Fibroblast of villous mesenchyme (primary cell): ENCODE measurements around the gene ZNF648. TPM values are rescaled to one million over a fixed set of nuclear protein-coding genes. Genes with fewer than 3 reads are reported as not detected.
A peak's percentile ranks its signal among the peaks of the same experiment; 100 is the strongest.

Source experiments
- DNase-seq: peaks from one replicate; pipeline ENCODE4 v3.0.0-alpha.2; 2010; ENCODE audit warnings: low read depth
- H3K4me3 ChIP-seq: 2 replicates; pipeline ENCODE4 v1.5.1; 2011; ENCODE audit warnings: low read depth, mild to moderate bottlenecking, low read length
- total RNA-seq: library from RNA; depleted of rRNA; stranded (reverse); fragments of >200 nt; gene quantifications from 2 replicates; pipeline ENCODE4 v1.2.3, GENCODE V29; 2012
- TF ChIP-seq, protein P1 (sequence below): IDR thresholded peaks from 2 replicates; pipeline ENCODE4 v1.5.1; 2012; ENCODE audit warnings: low read depth, mild to moderate bottlenecking, low read length; ENCODE audit not compliant: insufficient read depth

The ZNF648 gene
- total RNA-seq, 1 donor: not detected

DNA sequence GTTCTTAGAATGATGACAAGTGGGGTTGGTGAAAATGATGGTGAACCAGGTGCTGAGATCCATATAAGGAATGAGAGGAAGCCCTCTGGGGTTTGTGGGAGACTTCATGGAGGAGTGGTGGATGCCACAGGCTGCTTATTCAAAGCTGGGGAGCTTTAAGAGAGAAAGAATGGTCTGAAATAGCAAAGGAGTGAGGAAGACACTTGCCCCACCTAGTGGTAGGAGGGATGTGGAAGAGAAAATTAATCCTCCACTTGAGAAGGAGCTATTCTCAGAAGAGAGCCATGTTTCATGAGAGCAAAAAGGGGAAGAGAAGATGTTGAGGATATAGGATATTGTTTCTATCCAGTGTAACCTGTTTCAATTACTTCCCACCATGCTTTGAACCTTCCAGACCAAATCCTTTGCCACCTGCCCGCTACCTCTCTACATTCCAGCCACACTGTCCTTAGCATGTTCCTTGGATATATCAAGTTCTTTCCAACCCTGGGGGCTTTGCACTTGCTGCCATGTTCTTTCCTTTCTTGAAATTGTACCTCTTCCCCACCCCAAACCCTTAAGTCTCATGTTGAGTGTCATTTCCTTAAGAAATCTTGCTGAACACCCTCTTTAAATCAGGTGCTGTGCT, 19.6 kb upstream of the ZNF648 start:
- peak; percentile 38 for DNase-seq
- H3K4me3 ChIP-seq: no peak overlapping the region

DNA sequence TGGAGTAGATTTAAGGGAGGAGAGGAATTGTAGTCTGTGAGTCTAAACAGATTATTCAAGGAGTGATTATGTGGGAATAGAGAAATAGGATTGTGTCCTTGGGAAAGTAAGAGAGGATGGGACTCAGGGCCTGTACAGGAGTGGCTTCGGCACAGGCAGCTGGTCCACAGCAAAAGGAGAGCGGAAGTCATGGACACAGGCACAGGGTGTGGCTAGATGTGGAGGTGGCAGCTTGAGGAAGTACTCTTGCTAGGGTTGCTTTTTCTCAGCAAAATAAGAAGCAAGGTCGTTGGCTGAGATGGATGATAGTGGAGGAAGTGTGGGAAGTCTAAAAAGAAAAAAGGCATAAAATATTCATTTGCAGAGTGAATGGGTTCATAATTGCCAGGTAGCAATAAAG, 18.5 kb upstream of the ZNF648 start:
- H3K4me3 ChIP-seq: no peak overlapping the region
- TF ChIP-seq, protein P1, sequence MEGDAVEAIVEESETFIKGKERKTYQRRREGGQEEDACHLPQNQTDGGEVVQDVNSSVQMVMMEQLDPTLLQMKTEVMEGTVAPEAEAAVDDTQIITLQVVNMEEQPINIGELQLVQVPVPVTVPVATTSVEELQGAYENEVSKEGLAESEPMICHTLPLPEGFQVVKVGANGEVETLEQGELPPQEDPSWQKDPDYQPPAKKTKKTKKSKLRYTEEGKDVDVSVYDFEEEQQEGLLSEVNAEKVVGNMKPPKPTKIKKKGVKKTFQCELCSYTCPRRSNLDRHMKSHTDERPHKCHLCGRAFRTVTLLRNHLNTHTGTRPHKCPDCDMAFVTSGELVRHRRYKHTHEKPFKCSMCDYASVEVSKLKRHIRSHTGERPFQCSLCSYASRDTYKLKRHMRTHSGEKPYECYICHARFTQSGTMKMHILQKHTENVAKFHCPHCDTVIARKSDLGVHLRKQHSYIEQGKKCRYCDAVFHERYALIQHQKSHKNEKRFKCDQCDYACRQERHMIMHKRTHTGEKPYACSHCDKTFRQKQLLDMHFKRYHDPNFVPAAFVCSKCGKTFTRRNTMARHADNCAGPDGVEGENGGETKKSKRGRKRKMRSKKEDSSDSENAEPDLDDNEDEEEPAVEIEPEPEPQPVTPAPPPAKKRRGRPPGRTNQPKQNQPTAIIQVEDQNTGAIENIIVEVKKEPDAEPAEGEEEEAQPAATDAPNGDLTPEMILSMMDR: no peak
- no peak for DNase-seq

More for the DNA sequence above, 19.6 kb upstream of the ZNF648 start:
- TF ChIP-seq, protein P1: peak; percentile 57

- no peak overlapping the region for H3K4me3 ChIP-seq
- TF ChIP-seq, protein P1: no peak
- no peak for DNase-seq
Observed at GRCh38 chr1:182071924-182072323, 10.4 kb upstream of the ZNF648 start.

DNA sequence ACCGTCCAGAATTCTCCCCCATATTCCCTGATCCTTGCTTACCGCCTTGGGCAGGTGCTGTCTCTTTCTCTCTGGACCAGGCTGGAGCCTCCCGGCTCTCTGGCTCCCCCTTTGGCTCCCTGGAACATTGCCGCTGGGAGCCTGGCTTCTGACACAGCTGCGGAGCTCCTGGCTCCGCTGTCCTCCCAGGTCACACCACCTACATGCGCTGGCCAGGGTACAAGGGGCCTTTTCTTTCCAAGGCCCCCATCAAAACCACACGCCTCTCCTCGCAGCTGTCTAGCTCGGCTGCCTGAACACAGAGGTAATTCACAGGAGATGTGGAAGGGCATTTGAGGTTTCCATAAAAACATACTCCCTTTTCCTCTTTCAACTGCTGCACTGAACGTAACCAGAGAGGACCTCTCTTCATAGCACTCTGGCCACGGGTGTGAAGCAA, 7.5 kb upstream of the ZNF648 start:
- TF ChIP-seq, protein P1: peak; percentile 59
- no peak overlapping the region for H3K4me3 ChIP-seq
- peak; percentile 0 for DNase-seq

GRCh38 chr1:182066934-182067333, 5.4 kb upstream of the ZNF648 start:
- no peak overlapping the region for H3K4me3 ChIP-seq
- TF ChIP-seq, protein P1: no peak
- DNase-seq: no peak

DNA sequence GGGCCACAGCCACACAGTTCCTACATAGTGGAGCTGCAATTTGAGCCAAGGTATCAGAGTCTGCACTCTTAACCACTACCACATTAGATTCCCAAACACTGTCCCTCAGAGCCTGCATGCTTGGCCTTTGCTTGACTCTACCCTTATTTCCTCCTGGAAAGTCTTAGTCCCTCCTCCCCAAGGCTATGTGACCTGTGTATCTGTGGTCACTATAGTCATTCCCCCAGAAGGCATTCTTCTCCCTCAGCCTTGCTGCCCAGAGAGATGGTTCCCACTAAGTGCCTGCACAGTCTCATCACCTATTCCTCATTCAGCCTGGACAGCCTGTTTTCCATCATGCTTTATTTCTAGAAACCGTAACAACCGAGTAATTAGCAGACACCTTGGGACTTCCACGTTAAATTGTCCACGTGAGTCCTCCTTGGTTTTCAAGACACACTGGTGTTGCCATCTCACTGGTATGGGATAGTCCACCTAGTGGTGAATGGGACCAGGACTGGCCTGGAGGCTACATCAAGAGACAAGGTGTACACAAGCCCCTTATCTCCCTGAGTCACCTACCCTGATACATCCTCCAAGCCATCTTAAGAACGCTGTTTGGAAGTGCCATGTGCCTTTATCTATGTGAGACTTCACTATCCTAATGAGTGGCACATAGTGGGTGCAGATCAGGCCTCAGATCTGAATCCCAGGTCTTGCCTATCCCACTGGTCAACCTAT, 3.8 kb upstream of the ZNF648 start:
- DNase-seq: no peak
- no peak overlapping the region for H3K4me3 ChIP-seq
- TF ChIP-seq, protein P1: no peak

GRCh38 chr1:182064611-182065010, 3.1 kb upstream of the ZNF648 start:
- DNase-seq: no peak
- TF ChIP-seq, protein P1: no peak
- no peak overlapping the region for H3K4me3 ChIP-seq
